Mammary epithelial cell (primary cell): ENCODE data around the gene SLC45A3.

Experiments used
- EZH2 ChIP-seq: IDR thresholded peaks from 2 replicates; pipeline ENCODE4 v1.6.1; 2012; ENCODE audit warnings: low read length, inconsistent platforms, borderline replicate concordance
- TF ChIP-seq, protein P1 (sequence below), 2 donors: IDR thresholded peaks in 1 of 2; conservative IDR thresholded peaks in 1 of 2; 2 replicates each; pipeline ENCODE4 v1.5.1; 2011 to 2012; ENCODE audit warnings: inconsistent platforms in 2 of 2, low read length in 2 of 2, mild to moderate bottlenecking in 2 of 2, control low read depth in 1 of 2, low read depth in 1 of 2; ENCODE audit not compliant: insufficient read depth in 1 of 2; ENCODE audit errors: extremely low read depth in 1 of 2

DNA sequence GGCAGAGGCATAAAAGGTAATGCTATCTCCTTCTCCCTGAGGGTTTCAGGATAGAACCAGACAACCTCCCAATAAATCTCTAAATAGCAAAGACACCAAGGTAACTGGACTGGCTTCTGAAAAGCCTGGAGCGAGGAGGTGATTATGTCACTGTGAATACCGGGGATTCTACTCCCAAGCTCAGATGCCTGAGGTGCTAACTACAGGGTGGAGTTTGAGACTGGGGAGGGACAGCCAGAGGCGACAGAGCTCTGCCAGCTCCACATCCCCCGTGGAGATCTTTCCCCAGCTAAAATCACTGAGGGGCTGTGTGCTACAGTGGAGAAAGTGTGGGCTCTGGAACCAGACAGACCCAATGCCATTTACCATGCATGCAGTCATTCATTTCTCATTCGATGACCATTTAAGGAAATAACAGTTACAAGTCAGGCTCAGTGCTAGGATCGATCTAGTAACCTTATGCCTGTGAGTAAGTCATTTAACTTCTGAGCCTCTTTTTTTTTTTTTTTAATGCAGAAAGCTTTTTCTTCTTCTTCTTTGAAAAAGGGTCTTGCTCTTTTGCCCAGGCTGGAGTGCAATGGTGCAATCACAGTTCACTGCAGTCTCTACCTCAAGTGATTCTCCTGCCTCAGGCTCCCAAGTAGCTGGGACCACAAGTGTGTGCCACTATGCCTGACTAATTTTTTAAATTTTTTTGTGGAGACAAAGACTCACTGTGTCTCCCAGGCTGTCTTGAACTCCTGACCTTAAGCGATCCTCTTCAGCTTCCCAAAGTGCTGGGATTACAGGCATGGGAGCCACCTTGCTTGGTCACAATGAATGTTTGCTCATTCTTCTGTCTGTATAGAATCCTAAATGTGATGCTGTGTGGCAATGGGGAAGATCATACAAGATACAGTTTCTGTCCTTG is 8.1 kb upstream of the SLC45A3 start:
- TF ChIP-seq, protein P1, sequence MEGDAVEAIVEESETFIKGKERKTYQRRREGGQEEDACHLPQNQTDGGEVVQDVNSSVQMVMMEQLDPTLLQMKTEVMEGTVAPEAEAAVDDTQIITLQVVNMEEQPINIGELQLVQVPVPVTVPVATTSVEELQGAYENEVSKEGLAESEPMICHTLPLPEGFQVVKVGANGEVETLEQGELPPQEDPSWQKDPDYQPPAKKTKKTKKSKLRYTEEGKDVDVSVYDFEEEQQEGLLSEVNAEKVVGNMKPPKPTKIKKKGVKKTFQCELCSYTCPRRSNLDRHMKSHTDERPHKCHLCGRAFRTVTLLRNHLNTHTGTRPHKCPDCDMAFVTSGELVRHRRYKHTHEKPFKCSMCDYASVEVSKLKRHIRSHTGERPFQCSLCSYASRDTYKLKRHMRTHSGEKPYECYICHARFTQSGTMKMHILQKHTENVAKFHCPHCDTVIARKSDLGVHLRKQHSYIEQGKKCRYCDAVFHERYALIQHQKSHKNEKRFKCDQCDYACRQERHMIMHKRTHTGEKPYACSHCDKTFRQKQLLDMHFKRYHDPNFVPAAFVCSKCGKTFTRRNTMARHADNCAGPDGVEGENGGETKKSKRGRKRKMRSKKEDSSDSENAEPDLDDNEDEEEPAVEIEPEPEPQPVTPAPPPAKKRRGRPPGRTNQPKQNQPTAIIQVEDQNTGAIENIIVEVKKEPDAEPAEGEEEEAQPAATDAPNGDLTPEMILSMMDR (conservative IDR thresholded peaks at IDR 0.05 in 1 of 2, IDR thresholded peaks at IDR 0.05 in 1 of 2; ENCODE audit: extremely low read depth in 1 of 2, insufficient read depth in 1 of 2, low read depth in 1 of 2, low read length in 2 of 2): no peak
- TF ChIP-seq EZH2: no peak
